ENCODE results near the gene MMADHC. TPM values are rescaled to one million over a fixed set of nuclear protein-coding genes. Genes with fewer than 3 reads are reported as not detected.
A peak's percentile ranks its signal among the peaks of the same experiment; 100 is the strongest.

MMADHC gene
- total and polyA plus RNA-seq, 9 of the 15 experiments (the other 6 are each of a cell fraction or from before 2014, with no cell fraction given) = 187 to 850 (median 271) TPM

- peak; percentile 65 for TF ChIP-seq DEAF1 (CRISPR knock-in tag; IDR thresholded peaks at IDR 0.05)
- TF ChIP-seq NR1H2 (CRISPR knock-in tag; IDR thresholded peaks at IDR 0.05) = no peak
- TF ChIP-seq BCOR (IDR thresholded peaks at IDR 0.05) = no peak
- no peak for TF ChIP-seq MITF (IDR thresholded peaks at IDR 0.05)
- no peak for TF ChIP-seq ZKSCAN8 (CRISPR knock-in tag; IDR thresholded peaks at IDR 0.05)
- TF ChIP-seq, protein P1, sequence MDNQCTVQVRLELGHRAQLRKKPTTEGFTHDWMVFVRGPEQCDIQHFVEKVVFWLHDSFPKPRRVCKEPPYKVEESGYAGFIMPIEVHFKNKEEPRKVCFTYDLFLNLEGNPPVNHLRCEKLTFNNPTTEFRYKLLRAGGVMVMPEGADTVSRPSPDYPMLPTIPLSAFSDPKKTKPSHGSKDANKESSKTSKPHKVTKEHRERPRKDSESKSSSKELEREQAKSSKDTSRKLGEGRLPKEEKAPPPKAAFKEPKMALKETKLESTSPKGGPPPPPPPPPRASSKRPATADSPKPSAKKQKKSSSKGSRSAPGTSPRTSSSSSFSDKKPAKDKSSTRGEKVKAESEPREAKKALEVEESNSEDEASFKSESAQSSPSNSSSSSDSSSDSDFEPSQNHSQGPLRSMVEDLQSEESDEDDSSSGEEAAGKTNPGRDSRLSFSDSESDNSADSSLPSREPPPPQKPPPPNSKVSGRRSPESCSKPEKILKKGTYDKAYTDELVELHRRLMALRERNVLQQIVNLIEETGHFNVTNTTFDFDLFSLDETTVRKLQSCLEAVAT (IDR thresholded peaks at IDR 0.05) = no peak
- peak; percentile 91 to 96 for TF ChIP-seq RAD21 (CRISPR knock-in tag; conservative IDR thresholded peaks at IDR 0.05 in 1 of 2, IDR thresholded peaks at IDR 0.05 in 1 of 2)
- no peak for TF ChIP-seq CHCHD3 (CRISPR knock-in tag; IDR thresholded peaks at IDR 0.05)
- TF ChIP-seq CHD4 (IDR thresholded peaks at IDR 0.05; ENCODE audit: insufficient read depth, insufficient replicate concordance, low read depth, low read length, poor library complexity, severe bottlenecking) = no peak
- TF ChIP-seq ZNF609 (CRISPR knock-in tag; IDR thresholded peaks at IDR 0.05; ENCODE audit: borderline replicate concordance) = no peak
- TF ChIP-seq TRIM28 (IDR thresholded peaks at IDR 0.05) = no peak
- 0 out of 2 replicates have a peak, but pooled peaks have one; percentile 53 for TF ChIP-seq LCOR (CRISPR knock-in tag; IDR thresholded peaks at IDR 0.05)
- 0 out of 2 replicates have a peak, but pooled peaks have one; percentile 19 for TF ChIP-seq ARID2 (IDR thresholded peaks at IDR 0.05)
- peak; percentile 84; the same call in 1 of the 2 replicates for TF ChIP-seq STAG1 (CRISPR knock-in tag; IDR thresholded peaks at IDR 0.05; ENCODE audit: borderline replicate concordance)
- TF ChIP-seq TRIM25 (IDR thresholded peaks at IDR 0.05; ENCODE audit: borderline replicate concordance) = no peak
These were observed 10.2 kb upstream of the MMADHC start (continued) for GRCh38 chr2:149597668-149598326.

Measured in K562 (cell line).